ENCODE results near the gene ZNRF1. TPM values are rescaled to one million over a fixed set of nuclear protein-coding genes. Genes with fewer than 3 reads are reported as not detected.

The ZNRF1 gene
- total and polyA plus RNA-seq, 2 of the 13 experiments (the other 11 are each of a cell fraction or from before 2014, with no cell fraction given) = 43.9 to 58.7 TPM

GRCh38 chr16:75130150-75130771, 131.4 kb downstream of the ZNRF1 start (continued):
- no peak for TF ChIP-seq TFE3 (CRISPR knock-in tag; IDR thresholded peaks at IDR 0.05)
- TF ChIP-seq ELF1 (CRISPR knock-in tag; IDR thresholded peaks at IDR 0.05) = no peak
- TF ChIP-seq EP300 (IDR thresholded peaks at IDR 0.05; ENCODE audit: low read depth in 2 of 2, low read length in 2 of 2) = peak in 1 of 2 experiments; percentile 37; a peak in 1 of 4 replicates
- no peak for TF ChIP-seq EP300 (CRISPR knock-in tag; IDR thresholded peaks at IDR 0.05; ENCODE audit: borderline replicate concordance)
- TF ChIP-seq ZNF646 (CRISPR knock-in tag; IDR thresholded peaks at IDR 0.05) = no peak
- TF ChIP-seq ZNF784 (CRISPR knock-in tag; IDR thresholded peaks at IDR 0.05; ENCODE audit: borderline replicate concordance) = peak; percentile 23; the same call in 1 of the 2 replicates
- TF ChIP-seq ZSCAN25 (CRISPR knock-in tag; IDR thresholded peaks at IDR 0.05) = no peak
- TF ChIP-seq SP2 (CRISPR knock-in tag; IDR thresholded peaks at IDR 0.05) = no peak
- TF ChIP-seq ZFY (CRISPR knock-in tag; IDR thresholded peaks at IDR 0.05) = 0 out of 2 replicates have a peak, but pooled peaks have one; percentile 10
- no peak for TF ChIP-seq MAX (IDR thresholded peaks at IDR 0.05)
- no peak; the same call in 1 of the 2 replicates for TF ChIP-seq ZNF609 (CRISPR knock-in tag; IDR thresholded peaks at IDR 0.05; ENCODE audit: borderline replicate concordance)
- peak; percentile 85 for TF ChIP-seq CTCF (CRISPR knock-in tag; IDR thresholded peaks at IDR 0.05)
- TF ChIP-seq MEF2D (CRISPR knock-in tag; IDR thresholded peaks at IDR 0.05) = no peak

Data from HepG2 (cell line).